ENCODE results near the gene CDKN1A.
"Not testable (repeated sequence)": the region's sequence is repeated elsewhere in the genome, so short reads cannot be mapped to it uniquely, and the experiment has no call there.

Gene CDKN1A

DNA sequence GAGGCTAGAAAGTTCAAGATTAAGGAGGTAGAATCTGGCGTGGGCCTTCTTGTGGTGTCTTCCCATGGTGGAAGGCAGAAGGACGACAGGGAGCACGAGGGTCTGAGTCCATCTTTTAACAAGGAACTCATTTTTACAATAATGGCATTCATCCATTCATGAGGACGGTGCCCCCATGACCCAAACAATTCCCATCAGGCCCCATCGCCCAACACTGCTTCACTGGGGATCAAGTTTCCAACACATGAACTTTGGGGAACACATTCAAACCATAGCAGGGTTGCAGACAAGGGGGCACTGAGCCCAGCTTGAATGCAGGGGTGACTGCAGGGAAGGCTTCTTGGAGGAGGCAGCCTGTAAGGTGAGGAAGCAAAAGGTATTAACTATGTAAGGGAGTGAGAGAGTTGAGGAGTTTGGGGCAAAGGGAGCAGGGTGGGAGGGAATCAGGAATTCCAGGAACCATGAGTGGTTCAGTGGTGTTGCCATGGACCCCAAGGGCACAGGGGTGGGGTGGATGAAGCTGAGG is 24.6 kb downstream of the CDKN1A start:
- DNase-seq (ENCODE audit: low read depth in 1 of 2, low spot score in 1 of 2), result no peak
- TF ChIP-seq, protein P1, sequence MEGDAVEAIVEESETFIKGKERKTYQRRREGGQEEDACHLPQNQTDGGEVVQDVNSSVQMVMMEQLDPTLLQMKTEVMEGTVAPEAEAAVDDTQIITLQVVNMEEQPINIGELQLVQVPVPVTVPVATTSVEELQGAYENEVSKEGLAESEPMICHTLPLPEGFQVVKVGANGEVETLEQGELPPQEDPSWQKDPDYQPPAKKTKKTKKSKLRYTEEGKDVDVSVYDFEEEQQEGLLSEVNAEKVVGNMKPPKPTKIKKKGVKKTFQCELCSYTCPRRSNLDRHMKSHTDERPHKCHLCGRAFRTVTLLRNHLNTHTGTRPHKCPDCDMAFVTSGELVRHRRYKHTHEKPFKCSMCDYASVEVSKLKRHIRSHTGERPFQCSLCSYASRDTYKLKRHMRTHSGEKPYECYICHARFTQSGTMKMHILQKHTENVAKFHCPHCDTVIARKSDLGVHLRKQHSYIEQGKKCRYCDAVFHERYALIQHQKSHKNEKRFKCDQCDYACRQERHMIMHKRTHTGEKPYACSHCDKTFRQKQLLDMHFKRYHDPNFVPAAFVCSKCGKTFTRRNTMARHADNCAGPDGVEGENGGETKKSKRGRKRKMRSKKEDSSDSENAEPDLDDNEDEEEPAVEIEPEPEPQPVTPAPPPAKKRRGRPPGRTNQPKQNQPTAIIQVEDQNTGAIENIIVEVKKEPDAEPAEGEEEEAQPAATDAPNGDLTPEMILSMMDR (IDR thresholded peaks at IDR 0.05; ENCODE audit: insufficient read depth, low read length), result no peak
- TF ChIP-seq SPI1 (IDR thresholded peaks at IDR 0.05; ENCODE audit: borderline replicate concordance, low read depth), result no peak
- TF ChIP-seq, protein P2, sequence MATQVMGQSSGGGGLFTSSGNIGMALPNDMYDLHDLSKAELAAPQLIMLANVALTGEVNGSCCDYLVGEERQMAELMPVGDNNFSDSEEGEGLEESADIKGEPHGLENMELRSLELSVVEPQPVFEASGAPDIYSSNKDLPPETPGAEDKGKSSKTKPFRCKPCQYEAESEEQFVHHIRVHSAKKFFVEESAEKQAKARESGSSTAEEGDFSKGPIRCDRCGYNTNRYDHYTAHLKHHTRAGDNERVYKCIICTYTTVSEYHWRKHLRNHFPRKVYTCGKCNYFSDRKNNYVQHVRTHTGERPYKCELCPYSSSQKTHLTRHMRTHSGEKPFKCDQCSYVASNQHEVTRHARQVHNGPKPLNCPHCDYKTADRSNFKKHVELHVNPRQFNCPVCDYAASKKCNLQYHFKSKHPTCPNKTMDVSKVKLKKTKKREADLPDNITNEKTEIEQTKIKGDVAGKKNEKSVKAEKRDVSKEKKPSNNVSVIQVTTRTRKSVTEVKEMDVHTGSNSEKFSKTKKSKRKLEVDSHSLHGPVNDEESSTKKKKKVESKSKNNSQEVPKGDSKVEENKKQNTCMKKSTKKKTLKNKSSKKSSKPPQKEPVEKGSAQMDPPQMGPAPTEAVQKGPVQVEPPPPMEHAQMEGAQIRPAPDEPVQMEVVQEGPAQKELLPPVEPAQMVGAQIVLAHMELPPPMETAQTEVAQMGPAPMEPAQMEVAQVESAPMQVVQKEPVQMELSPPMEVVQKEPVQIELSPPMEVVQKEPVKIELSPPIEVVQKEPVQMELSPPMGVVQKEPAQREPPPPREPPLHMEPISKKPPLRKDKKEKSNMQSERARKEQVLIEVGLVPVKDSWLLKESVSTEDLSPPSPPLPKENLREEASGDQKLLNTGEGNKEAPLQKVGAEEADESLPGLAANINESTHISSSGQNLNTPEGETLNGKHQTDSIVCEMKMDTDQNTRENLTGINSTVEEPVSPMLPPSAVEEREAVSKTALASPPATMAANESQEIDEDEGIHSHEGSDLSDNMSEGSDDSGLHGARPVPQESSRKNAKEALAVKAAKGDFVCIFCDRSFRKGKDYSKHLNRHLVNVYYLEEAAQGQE (IDR thresholded peaks at IDR 0.05; ENCODE audit: insufficient replicate concordance, low read depth), result no peak
- no peak for TF ChIP-seq GABPA (IDR thresholded peaks at IDR 0.05; ENCODE audit: low read depth)
- TF ChIP-seq POLR2AphosphoS5 (IDR thresholded peaks at IDR 0.05; ENCODE audit: low read depth), result no peak
- Histone ChIP-seq H3K4me3 (replicated peaks; ENCODE audit: insufficient read depth, low read length) (no peak overlapping the region), H3K27me3 (ENCODE audit: insufficient read depth, poor library complexity, severe bottlenecking) (no peaks in the 10 kb centered on the region), H3K27ac (replicated peaks) (no peak overlapping the region)

DNA sequence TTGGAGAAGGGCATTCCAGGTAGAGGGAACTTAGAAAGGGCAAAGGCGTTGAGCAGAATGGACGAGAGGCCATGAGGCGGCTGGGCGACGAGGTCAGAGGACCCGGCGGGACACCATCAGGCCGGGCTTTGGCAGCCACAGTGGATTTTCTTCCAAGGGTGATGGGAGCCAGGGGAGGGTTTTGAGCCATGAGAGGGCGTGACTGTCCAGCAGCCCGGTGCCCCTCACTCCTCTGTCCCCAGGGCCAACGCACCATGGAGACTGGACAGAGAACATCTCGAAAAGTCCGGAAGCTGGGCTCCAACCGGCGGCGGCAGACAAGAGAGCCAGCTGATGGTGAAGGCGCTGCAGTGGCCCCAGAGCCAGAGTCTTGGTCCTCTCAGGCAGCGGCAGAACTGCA is 25.5 kb downstream of the CDKN1A start:
- no peak for DNase-seq (ENCODE audit: low read depth in 1 of 2, low spot score in 1 of 2)
- no peak overlapping the region for H3K27ac ChIP-seq (replicated peaks)
- no peak overlapping the region for H3K4me3 ChIP-seq (replicated peaks; ENCODE audit: insufficient read depth, low read length)
- no peaks in the 10 kb centered on the region for H3K27me3 ChIP-seq (ENCODE audit: insufficient read depth, poor library complexity, severe bottlenecking)
- TF ChIP-seq, protein P1 (IDR thresholded peaks at IDR 0.05; ENCODE audit: insufficient read depth, low read length), result no peak
- no peak for TF ChIP-seq GABPA (IDR thresholded peaks at IDR 0.05; ENCODE audit: low read depth)
- TF ChIP-seq SPI1 (IDR thresholded peaks at IDR 0.05; ENCODE audit: borderline replicate concordance, low read depth), result no peak
- no peak for TF ChIP-seq POLR2AphosphoS5 (IDR thresholded peaks at IDR 0.05; ENCODE audit: low read depth)

DNA sequence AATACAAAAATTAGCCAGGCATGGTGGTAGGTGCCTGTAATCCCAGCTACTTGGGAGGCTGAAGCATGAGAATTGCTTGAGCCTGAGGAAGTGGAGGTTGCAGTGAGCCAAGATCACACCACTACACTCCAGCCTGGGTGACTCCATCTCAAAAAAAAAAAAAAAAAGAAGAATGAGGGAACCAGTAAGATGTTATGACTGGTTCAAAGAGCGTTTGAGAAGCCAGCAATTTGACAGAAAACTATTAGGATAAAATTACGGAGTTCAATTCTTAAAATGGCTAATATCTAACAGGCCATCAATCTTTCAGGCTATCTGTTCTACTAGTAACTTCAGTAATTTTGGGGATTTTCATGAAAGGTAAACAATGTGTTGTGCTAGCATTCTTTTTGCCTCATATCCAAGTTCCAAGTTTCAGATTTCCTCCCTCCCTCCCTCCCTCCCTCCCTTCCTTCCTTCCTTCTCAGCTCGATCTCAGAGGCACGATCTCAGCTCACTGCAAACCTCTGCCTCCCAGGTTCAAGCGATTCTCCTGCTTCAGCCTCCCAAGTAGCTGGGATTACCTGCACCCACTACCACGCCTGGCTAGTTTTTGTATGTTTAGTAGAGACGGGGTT is 26.6 kb downstream of the CDKN1A start:
- not testable (repeated sequence) for DNase-seq (ENCODE audit: low read depth in 1 of 2, low spot score in 1 of 2); H3K4me3 ChIP-seq (replicated peaks; ENCODE audit: insufficient read depth, low read length)

DNA sequence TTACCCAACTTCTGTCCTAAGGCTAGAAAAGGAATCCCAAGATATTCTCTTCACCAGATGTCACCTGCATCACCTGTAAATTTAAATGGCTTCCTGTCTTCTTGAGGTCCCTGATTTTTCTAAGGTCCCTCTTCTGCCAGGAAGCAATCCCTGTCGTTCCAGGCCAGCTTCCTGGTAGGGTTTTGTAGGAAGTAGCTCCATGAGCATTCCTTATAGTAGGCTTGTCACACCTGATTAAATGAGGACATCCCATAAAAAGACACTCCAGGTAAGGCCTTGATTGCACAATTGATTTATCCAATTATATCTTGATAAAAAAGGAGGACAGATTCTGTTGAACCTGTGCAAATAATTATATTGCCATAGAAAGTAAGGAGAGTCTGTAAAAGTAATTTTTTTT is 27.8 kb downstream of the CDKN1A start:
- Histone ChIP-seq H3K27ac (replicated peaks) (no peak overlapping the region), H3K4me3 (replicated peaks; ENCODE audit: insufficient read depth, low read length) (no peak overlapping the region), H3K27me3 (ENCODE audit: insufficient read depth, poor library complexity, severe bottlenecking) (no peaks in the 10 kb centered on the region)
- DNase-seq (ENCODE audit: low read depth in 1 of 2, low spot score in 1 of 2), result no peak
- TF ChIP-seq, protein P1 (IDR thresholded peaks at IDR 0.05; ENCODE audit: insufficient read depth, low read length), result no peak
- TF ChIP-seq POLR2AphosphoS5 (IDR thresholded peaks at IDR 0.05; ENCODE audit: low read depth) (no peak), GABPA (IDR thresholded peaks at IDR 0.05; ENCODE audit: low read depth) (no peak), SPI1 (IDR thresholded peaks at IDR 0.05; ENCODE audit: borderline replicate concordance, low read depth) (no peak)
- TF ChIP-seq, protein P2 (IDR thresholded peaks at IDR 0.05; ENCODE audit: insufficient replicate concordance, low read depth), result no peak

More for the DNA sequence above, 26.6 kb downstream of the CDKN1A start:
- not testable (repeated sequence) for H3K27ac ChIP-seq (replicated peaks); H3K27me3 ChIP-seq (ENCODE audit: insufficient read depth, poor library complexity, severe bottlenecking)
